OCI-LY7 (cell line): Measurements from ENCODE around the gene DGKB.

ENCODE experiments used
- CTCF ChIP-seq: fragments of 200-600 bp; sonication (generic); conservative IDR thresholded peaks from 2 replicates; pipeline ENCODE4 v1.5.1; 2014; ENCODE audit warnings: mild to moderate bottlenecking, antibody characterized with exemption, low read length, moderate library complexity, mixed read lengths
- EZH2phosphoT487 ChIP-seq: fragments of 200-600 bp; sonication (generic); IDR thresholded peaks from 2 replicates; pipeline ENCODE4 v1.6.1; 2018; ENCODE audit warnings: low read depth, borderline replicate concordance, mild to moderate bottlenecking, mixed run types, antibody characterized with exemption, low read length, moderate library complexity, mixed read lengths

- TF ChIP-seq CTCF (no peak), EZH2phosphoT487 (no peak)
Observed at GRCh38 chr7:14510268-14510667, 392.3 kb downstream of the DGKB start.
